Measurements from ENCODE around the gene RFX2. TPM values are rescaled to one million over a fixed set of nuclear protein-coding genes. Genes with fewer than 3 reads are reported as not detected.
"Not testable (repeated sequence)": the region's sequence is repeated elsewhere in the genome, so short reads cannot be mapped to it uniquely, and the experiment has no call there.

The RFX2 gene
- total RNA-seq, 1 experiment from 2014 or later = 14.8 TPM

GRCh38 chr19:6039566-6040225, 70.6 kb downstream of the RFX2 start:
- DNase-seq (ENCODE audit: low spot score) = no peak

- DNase-seq (ENCODE audit: low spot score) = no peak
These were observed 71.5 kb downstream of the RFX2 start for GRCh38 chr19:6038634-6039405.

- DNase-seq (ENCODE audit: low spot score) = no peak
These were observed 75.3 kb downstream of the RFX2 start for GRCh38 chr19:6035026-6035425.

GRCh38 chr19:6034512-6034911, 75.8 kb downstream of the RFX2 start:
- DNase-seq (ENCODE audit: low spot score) = no peak

GRCh38 chr19:6033744-6034264, 76.5 kb downstream of the RFX2 start:
- DNase-seq (ENCODE audit: low spot score) = no peak

GRCh38 chr19:6032827-6033226, 77.5 kb downstream of the RFX2 start:
- DNase-seq (ENCODE audit: low spot score) = no peak

- DNase-seq (ENCODE audit: low spot score) = no peak
These were observed 77.9 kb downstream of the RFX2 start for GRCh38 chr19:6032381-6032780.

- DNase-seq (ENCODE audit: low spot score) = peak; percentile 37
These were observed 80.1 kb downstream of the RFX2 start for GRCh38 chr19:6030214-6030507.

GRCh38 chr19:6026390-6027227, 83.7 kb downstream of the RFX2 start:
- no peak for DNase-seq (ENCODE audit: low spot score)

GRCh38 chr19:6024756-6025155, 85.5 kb downstream of the RFX2 start:
- DNase-seq (ENCODE audit: low spot score) = not testable (repeated sequence)

GRCh38 chr19:6023936-6024335, 86.4 kb downstream of the RFX2 start:
- no peak for DNase-seq (ENCODE audit: low spot score)

- peak; percentile 64 for DNase-seq (ENCODE audit: low spot score)
These were observed 87.1 kb downstream of the RFX2 start for GRCh38 chr19:6023085-6023682.

- DNase-seq (ENCODE audit: low spot score) = no peak
These were observed 87.7 kb downstream of the RFX2 start for GRCh38 chr19:6022570-6023064.

- DNase-seq (ENCODE audit: low spot score) = peak; percentile 33
These were observed 88.3 kb downstream of the RFX2 start for GRCh38 chr19:6021878-6022569.

- no peak for DNase-seq (ENCODE audit: low spot score)
These were observed 89.1 kb downstream of the RFX2 start for GRCh38 chr19:6020972-6021805.

- DNase-seq (ENCODE audit: low spot score) = no peak
These were observed 90.0 kb downstream of the RFX2 start for GRCh38 chr19:6020166-6020882.

GRCh38 chr19:6018786-6019185, 91.5 kb downstream of the RFX2 start:
- no peak for DNase-seq (ENCODE audit: low spot score)

GRCh38 chr19:6017576-6017975, 92.7 kb downstream of the RFX2 start:
- DNase-seq (ENCODE audit: low spot score) = no peak

GRCh38 chr19:6015841-6016545, 94.3 kb downstream of the RFX2 start:
- DNase-seq (ENCODE audit: low spot score) = no peak
